Sigmoid colon (tissue), 7 donors: ENCODE measurements around the gene GAB2. TPM values are rescaled to one million over a fixed set of nuclear protein-coding genes. Genes with fewer than 3 reads are reported as not detected.

Source experiments
- DNase-seq: peaks from one replicate; pipeline ENCODE4 v3.0.0-alpha.2; 2019
- H3K27ac ChIP-seq, 4 donors: fragments of 200-600 bp; sonication (generic); one replicate each; pipeline ENCODE4 v1.5.1; 2016 to 2019; ENCODE audit warnings: mild to moderate bottlenecking in 1 of 4
- H3K27me3 ChIP-seq, 3 donors: fragments of 200-600 bp; sonication (generic); one replicate each; pipeline ENCODE4 v1.5.1; 2019; ENCODE audit warnings: mild to moderate bottlenecking in 1 of 3
- H3K36me3 ChIP-seq, 4 donors: fragments of 200-600 bp; sonication (generic); one replicate each; pipeline ENCODE4 v1.5.1; 2016 to 2019
- H3K4me1 ChIP-seq, 4 donors: fragments of 200-600 bp; sonication (generic); one replicate each; pipeline ENCODE4 v1.5.1; 2017 to 2019
- H3K4me3 ChIP-seq, 4 donors: fragments of 200-600 bp; sonication (generic); one replicate each; pipeline ENCODE4 v1.5.1; 2017 to 2019; ENCODE audit warnings: mild to moderate bottlenecking in 2 of 4, moderate library complexity in 1 of 4
- H3K9me3 ChIP-seq, 4 donors: fragments of 200-600 bp in 3 of 4; sonication (generic) in 3 of 4; one replicate each; pipeline versions ENCODE4 v1.5.1 to v1.6.1; 2013 to 2019
- CTCF ChIP-seq, 4 experiments: fragments of 450-650 bp in 3 of 4; fragments of 200-600 bp in 1 of 4; IDR thresholded peaks; one replicate each; pipeline ENCODE4 v1.5.1; 2016 to 2019; ENCODE audit warnings: antibody characterized with exemption in 4 of 4, mild to moderate bottlenecking in 3 of 4, moderate library complexity in 2 of 4
- EP300 ChIP-seq, 4 donors: sonication (generic); formaldehyde crosslinking; IDR thresholded peaks; one replicate each; pipeline ENCODE4 v1.6.1; 2017; ENCODE audit warnings: antibody characterized with exemption in 4 of 4
- POLR2A ChIP-seq, 2 donors: fragments of 450-650 bp; IDR thresholded peaks; one replicate each; pipeline ENCODE4 v1.6.1; 2016; ENCODE audit warnings: antibody characterized with exemption in 2 of 2, mild to moderate bottlenecking in 2 of 2, moderate library complexity in 2 of 2
- POLR2AphosphoS5 ChIP-seq, 4 donors: sonication (generic); formaldehyde crosslinking; IDR thresholded peaks; one replicate each; pipeline ENCODE4 v1.6.1; 2017; ENCODE audit warnings: antibody characterized with exemption in 4 of 4
- WGBS, 2 donors: extraction: QIAGEN DNeasy Blood & Tissue Kit; methylation state at CpG; one replicate each; pipeline ENCODE4 v1.1.7; 2013; 5-methylcytosine and 5-hydroxymethylcytosine counted together
- intact Hi-C: fragments of 100-400 bp; cut with DNase I; formaldehyde crosslinking; loops from one replicate; pipeline ENCODE4 v1.15.1; 2023
- polyA plus RNA-seq, 3 donors: library from polyadenylated mRNA; stranded (reverse); fragments of 200-250 nt; gene quantifications; one replicate each; pipeline ENCODE4 v1.2.3, GENCODE V29; 2013
- total RNA-seq, 4 donors: library from RNA; depleted of rRNA; stranded (reverse); fragments of >200 nt; gene quantifications; one replicate each; pipeline ENCODE4 v1.1.0, GENCODE V29; 2016
- donor health status: healthy with polysubstance abuse.
- donor health status: Bipolar disorder and iron deficiency.
- donor health status: healthy.

Gene GAB2
- total and polyA plus RNA-seq, 7 donors = 10.8 to 23.5 (median 13.6) TPM

DNA sequence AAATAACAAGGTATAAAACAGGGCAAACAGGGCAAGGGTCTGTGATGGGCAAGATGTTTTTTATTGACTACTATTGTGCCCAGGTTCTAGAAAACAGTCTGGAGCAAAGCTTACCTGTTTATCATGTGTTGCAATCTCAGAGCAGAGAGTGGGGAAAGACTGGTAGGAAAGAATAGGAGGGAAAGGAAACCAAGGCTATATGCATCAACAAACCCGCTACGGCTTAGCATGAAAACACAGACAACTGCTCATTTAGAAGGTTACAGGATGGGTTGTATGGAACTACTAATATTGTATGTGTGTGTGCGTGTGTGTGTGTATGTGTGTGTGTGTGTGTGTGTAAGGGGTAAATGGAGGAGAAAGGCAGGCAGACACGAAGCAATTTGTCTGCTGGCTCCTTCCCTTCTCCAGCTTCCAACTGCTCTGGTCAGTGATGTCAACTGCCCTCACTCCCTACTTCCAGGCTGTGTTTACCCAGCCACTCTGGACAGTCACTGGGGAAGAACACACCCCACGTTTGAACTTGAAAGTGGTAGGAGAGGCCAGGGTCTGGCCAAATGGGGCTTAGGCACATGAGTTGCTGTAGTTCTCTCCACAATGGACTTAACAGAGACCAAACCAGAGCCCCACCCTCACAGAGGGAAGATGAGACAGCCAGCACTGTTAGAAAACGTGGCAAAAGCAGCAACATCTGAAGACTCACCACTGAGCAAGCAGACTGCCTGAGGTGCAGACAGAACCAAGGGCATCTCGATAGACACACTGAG is 47.0 kb downstream of the GAB2 start:
- H3K27me3 ChIP-seq = no peaks in the 10 kb centered on the region
- DNase-seq = no peak
- no peak for TF ChIP-seq EP300 (IDR thresholded peaks at IDR 0.05)
- no peak for TF ChIP-seq CTCF (IDR thresholded peaks at IDR 0.05)
- TF ChIP-seq POLR2AphosphoS5 (IDR thresholded peaks at IDR 0.05) = no peak
- TF ChIP-seq POLR2A (IDR thresholded peaks at IDR 0.05) = no peak
- H3K4me1 ChIP-seq = peaks cover 0 to 16% (median 6%) of the 10 kb centered on the region in 4 donors
- intact Hi-C loops = no loop called here
- no peak overlapping the region for H3K4me3 ChIP-seq
- WGBS, 2 donors = 64 to 71% methylated on average over 7 of the region's 7 CpGs
- H3K36me3 ChIP-seq = no peaks in the 10 kb centered on the region
- peak overlapping the region in 1 of 4 donors; percentile 19 for H3K27ac ChIP-seq
- H3K9me3 ChIP-seq = no peaks in the 10 kb centered on the region

- Histone ChIP-seq H3K27me3 (no peaks in the 10 kb centered on the region), H3K36me3 (no peaks in the 10 kb centered on the region), H3K4me3 (no peak overlapping the region), H3K27ac (no peak overlapping the region), H3K9me3 (no peaks in the 10 kb centered on the region), H3K4me1 (peaks cover 0 to 12% (median 6%) of the 10 kb centered on the region in 4 donors)
- TF ChIP-seq POLR2AphosphoS5 (IDR thresholded peaks at IDR 0.05) = no peak
- no peak for TF ChIP-seq CTCF (IDR thresholded peaks at IDR 0.05)
- TF ChIP-seq POLR2A (IDR thresholded peaks at IDR 0.05) = no peak
- TF ChIP-seq EP300 (IDR thresholded peaks at IDR 0.05) = no peak
- intact Hi-C loops = no loop called here
- no peak for DNase-seq
- 59 to 76% methylated on average over 2 of the region's 2 CpGs for WGBS, 2 donors
These were observed 52.2 kb downstream of the GAB2 start for GRCh38 chr11:78365381-78365792.

GRCh38 chr11:78364128-78364751 is 53.4 kb downstream of the GAB2 start:
- DNase-seq = no peak
- Histone ChIP-seq H3K9me3 (no peaks in the 10 kb centered on the region), H3K4me3 (no peak overlapping the region), H3K4me1 (peaks cover 0 to 19% (median 5%) of the 10 kb centered on the region in 4 donors), H3K36me3 (no peaks in the 10 kb centered on the region), H3K27me3 (no peaks in the 10 kb centered on the region), H3K27ac (no peak overlapping the region)
- intact Hi-C loops = no loop called here
- 95 to 96% methylated on average over 3 of the region's 3 CpGs for WGBS, 2 donors
- no peak for TF ChIP-seq POLR2AphosphoS5 (IDR thresholded peaks at IDR 0.05)
- no peak for TF ChIP-seq POLR2A (IDR thresholded peaks at IDR 0.05)
- TF ChIP-seq CTCF (IDR thresholded peaks at IDR 0.05) = no peak
- no peak for TF ChIP-seq EP300 (IDR thresholded peaks at IDR 0.05)

DNA sequence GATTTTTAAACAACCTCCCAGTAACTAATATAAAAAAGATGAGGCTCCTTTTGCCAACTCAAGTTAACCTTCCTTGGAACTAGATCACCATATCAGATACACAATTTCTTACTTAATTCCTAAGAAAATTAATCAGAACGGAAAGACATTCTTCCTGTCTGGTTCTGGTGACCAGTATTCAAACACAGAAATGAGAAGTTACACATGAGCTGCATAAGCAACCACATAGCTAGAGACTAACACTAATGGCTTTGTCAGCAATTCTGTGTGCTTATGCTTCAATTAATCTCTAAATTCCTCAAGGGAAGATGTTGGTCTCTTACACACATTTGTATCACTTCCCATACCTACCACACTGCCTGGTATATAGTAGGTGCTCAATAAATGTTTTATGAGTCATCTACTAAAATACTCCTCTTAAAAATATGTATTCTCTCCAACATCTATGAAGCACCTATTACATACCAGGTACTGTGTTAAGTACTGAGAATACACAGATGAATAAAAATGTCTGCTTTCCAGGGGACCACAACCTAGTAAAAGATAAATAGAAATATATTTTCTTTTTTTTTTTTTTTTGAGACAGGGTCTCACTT is 54.5 kb downstream of the GAB2 start:
- no peaks in the 10 kb centered on the region for H3K9me3 ChIP-seq
- no peak for DNase-seq
- peaks cover 0 to 21% (median 8%) of the 10 kb centered on the region in 4 donors for H3K4me1 ChIP-seq
- no peak overlapping the region for H3K27ac ChIP-seq
- H3K36me3 ChIP-seq = no peaks in the 10 kb centered on the region
- intact Hi-C loops = no loop called here
- no peak for TF ChIP-seq EP300 (IDR thresholded peaks at IDR 0.05)
- TF ChIP-seq CTCF (IDR thresholded peaks at IDR 0.05) = no peak
- no peak for TF ChIP-seq POLR2AphosphoS5 (IDR thresholded peaks at IDR 0.05)
- TF ChIP-seq POLR2A (IDR thresholded peaks at IDR 0.05) = no peak
- H3K27me3 ChIP-seq = no peaks in the 10 kb centered on the region
- WGBS, 2 donors = 74 to 83% methylated on average over 1 of the region's 1 CpG
- H3K4me3 ChIP-seq = no peak overlapping the region
